ENCODE measurements around the gene PIK3CD.
"Not testable (repeated sequence)": the region's sequence is repeated elsewhere in the genome, so short reads cannot be mapped to it uniquely, and the experiment has no call there.

Gene PIK3CD

GRCh38 chr1:9701665-9702064 is 50.1 kb downstream of the PIK3CD start:
- no peak for DNase-seq (ENCODE audit: low read depth)
- TF ChIP-seq, protein P1, sequence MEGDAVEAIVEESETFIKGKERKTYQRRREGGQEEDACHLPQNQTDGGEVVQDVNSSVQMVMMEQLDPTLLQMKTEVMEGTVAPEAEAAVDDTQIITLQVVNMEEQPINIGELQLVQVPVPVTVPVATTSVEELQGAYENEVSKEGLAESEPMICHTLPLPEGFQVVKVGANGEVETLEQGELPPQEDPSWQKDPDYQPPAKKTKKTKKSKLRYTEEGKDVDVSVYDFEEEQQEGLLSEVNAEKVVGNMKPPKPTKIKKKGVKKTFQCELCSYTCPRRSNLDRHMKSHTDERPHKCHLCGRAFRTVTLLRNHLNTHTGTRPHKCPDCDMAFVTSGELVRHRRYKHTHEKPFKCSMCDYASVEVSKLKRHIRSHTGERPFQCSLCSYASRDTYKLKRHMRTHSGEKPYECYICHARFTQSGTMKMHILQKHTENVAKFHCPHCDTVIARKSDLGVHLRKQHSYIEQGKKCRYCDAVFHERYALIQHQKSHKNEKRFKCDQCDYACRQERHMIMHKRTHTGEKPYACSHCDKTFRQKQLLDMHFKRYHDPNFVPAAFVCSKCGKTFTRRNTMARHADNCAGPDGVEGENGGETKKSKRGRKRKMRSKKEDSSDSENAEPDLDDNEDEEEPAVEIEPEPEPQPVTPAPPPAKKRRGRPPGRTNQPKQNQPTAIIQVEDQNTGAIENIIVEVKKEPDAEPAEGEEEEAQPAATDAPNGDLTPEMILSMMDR (conservative IDR thresholded peaks at IDR 0.05; ENCODE audit: low read depth, low read length) = no peak
- H3K4me3 ChIP-seq (ENCODE audit: low read length) = no peak overlapping the region

DNA sequence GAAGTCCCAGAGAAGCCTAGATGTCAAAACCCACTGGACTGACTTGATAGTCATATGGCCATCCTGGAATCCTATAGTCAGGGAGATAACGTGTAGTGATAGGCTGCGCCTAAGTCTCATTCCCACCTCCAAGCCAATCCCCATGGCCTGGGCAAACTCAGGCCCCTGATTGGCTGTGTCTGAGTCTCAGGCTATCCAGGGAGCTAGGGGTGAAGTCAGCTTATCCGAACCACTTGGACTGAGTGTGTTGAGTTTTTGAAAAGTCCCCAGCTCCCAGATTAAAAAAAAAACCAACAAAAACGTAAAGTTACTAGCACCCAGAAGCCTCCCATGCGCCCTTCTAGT is 51.6 kb downstream of the PIK3CD start:
- no peak overlapping the region for H3K4me3 ChIP-seq (ENCODE audit: low read length)
- no peak for DNase-seq (ENCODE audit: low read depth)
- TF ChIP-seq, protein P1 (conservative IDR thresholded peaks at IDR 0.05; ENCODE audit: low read depth, low read length) = no peak

DNA sequence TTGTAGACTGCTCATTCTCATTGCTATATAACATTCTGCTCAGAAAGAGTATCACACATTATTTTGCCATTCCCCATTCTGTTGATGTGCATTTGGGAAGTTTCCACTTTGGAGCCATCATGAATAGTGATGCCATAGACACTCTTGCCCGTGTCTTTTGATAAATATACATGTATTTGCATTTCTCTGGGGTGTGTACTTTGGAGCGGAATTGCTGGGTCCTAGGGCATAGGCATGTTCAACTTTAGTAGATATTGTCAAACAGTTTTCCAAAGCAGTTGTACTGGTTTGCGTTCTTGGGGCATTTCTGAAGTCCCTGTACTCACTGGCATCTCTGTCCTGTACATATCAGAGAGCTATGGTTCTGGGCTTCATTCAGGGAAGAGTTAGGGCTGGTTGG is 52.1 kb downstream of the PIK3CD start:
- no peak for DNase-seq (ENCODE audit: low read depth)
- no peak overlapping the region for H3K4me3 ChIP-seq (ENCODE audit: low read length)
- TF ChIP-seq, protein P1 (conservative IDR thresholded peaks at IDR 0.05; ENCODE audit: low read depth, low read length) = no peak

GRCh38 chr1:9705337-9706093 is 54.0 kb downstream of the PIK3CD start:
- TF ChIP-seq, protein P1 (conservative IDR thresholded peaks at IDR 0.05; ENCODE audit: low read depth, low read length) = no peak
- DNase-seq (ENCODE audit: low read depth) = no peak
- H3K4me3 ChIP-seq (ENCODE audit: low read length) = no peak overlapping the region

DNA sequence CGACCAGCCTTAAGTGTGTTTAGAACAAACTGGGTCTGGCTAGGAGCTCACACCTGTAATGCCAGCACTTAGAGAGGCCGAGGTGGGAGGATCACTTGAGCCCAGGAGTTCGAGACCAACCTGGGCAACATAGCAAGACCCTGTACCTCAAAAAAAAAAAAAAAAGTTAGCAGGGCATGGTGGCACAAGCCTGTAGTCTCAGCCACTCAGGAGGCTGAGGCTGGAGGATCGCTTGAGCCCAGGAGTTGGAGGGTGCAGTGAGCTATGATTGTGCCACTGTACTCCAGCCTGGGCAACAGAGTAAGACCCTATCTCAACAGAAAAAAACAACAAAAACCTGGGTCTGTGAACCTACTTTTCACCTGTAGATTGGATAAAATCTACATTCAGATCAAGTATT is 54.6 kb downstream of the PIK3CD start:
- TF ChIP-seq, protein P1 (conservative IDR thresholded peaks at IDR 0.05; ENCODE audit: low read depth, low read length) = no peak
- DNase-seq (ENCODE audit: low read depth) = no peak
- H3K4me3 ChIP-seq (ENCODE audit: low read length) = no peak overlapping the region

DNA sequence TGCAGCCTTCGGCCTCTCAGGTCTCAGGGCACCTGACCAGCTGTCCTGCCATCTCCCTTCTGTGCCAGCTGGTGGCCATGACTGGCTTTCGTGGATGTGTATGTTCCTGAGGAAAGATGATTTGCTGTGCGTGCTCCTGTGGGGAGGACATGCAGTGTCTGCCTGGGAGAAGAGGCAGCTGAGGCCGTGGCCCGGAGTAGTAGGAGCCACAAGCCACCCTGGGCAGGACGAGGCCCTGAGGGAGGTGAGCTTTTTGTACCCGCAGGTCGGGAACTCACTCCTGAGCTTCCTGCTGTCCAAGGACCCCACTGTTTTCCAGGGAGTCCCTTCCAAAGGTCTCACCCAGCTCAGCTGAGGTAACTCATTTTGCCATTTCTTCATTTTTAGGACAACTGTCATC is 58.5 kb downstream of the PIK3CD start:
- TF ChIP-seq, protein P1 (conservative IDR thresholded peaks at IDR 0.05; ENCODE audit: low read depth, low read length) = no peak
- no peak for DNase-seq (ENCODE audit: low read depth)
- H3K4me3 ChIP-seq (ENCODE audit: low read length) = no peak overlapping the region

- DNase-seq (ENCODE audit: low read depth) = no peak
- TF ChIP-seq, protein P1 (conservative IDR thresholded peaks at IDR 0.05; ENCODE audit: low read depth, low read length) = no peak
These were observed 60.0 kb downstream of the PIK3CD start for GRCh38 chr1:9711466-9712020.

DNA sequence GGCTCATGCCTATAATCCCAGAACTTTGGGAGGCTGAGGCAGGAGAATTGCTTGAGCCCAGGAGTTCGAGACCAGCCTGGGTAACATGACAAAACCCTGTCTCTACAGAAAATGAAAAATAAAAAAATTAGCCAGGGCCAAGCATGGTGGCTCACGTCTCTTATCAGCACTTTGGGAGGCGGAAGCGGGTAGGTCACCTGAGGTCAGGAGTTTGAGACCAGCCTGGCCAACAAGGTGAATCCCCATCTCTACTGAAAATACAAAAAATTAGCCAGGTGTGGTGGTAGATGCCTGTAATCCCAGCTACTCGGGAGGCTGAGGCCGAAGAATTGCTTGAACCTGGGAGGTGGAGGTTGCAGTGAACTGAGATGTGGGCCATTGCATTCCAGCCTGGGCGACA is 61.2 kb downstream of the PIK3CD start:
- not testable (repeated sequence) for DNase-seq (ENCODE audit: low read depth); H3K4me3 ChIP-seq (ENCODE audit: low read length)

More at GRCh38 chr1:9711466-9712020, 60.0 kb downstream of the PIK3CD start:
- H3K4me3 ChIP-seq (ENCODE audit: low read length) = no peak overlapping the region

Data from retinal pigment epithelial cell (primary cell).